Testis (tissue), 3 donors: ENCODE data around the gene DIO3. TPM values are rescaled to one million over a fixed set of nuclear protein-coding genes. Genes with fewer than 3 reads are reported as not detected.
A peak's percentile ranks its signal among the peaks of the same experiment; 100 is the strongest.

ENCODE experiments used
- DNase-seq: peaks from one replicate; pipeline ENCODE4 v3.0.0-alpha.2; 2019
- H3K27ac ChIP-seq, 2 donors: fragments of 200-600 bp; sonication (generic); one replicate each; pipeline ENCODE4 v1.5.1; 2019
- H3K27me3 ChIP-seq: fragments of 200-600 bp; sonication (generic); one replicate; pipeline ENCODE4 v1.5.1; 2019
- H3K36me3 ChIP-seq: fragments of 200-600 bp; sonication (generic); one replicate; pipeline ENCODE4 v1.5.1; 2017; ENCODE audit warnings: low read depth; ENCODE audit errors: missing control alignments
- H3K4me1 ChIP-seq: fragments of 200-600 bp; sonication (generic); one replicate; pipeline ENCODE4 v1.5.1; 2019
- H3K4me3 ChIP-seq, 2 donors: fragments of 200-600 bp; sonication (generic); one replicate each; pipeline ENCODE4 v1.5.1; 2017 to 2019
- H3K9me3 ChIP-seq: fragments of 200-600 bp; sonication (generic); one replicate; pipeline ENCODE4 v1.5.1; 2017
- POLR2A ChIP-seq: fragments of 450-650 bp; IDR thresholded peaks from one replicate; pipeline ENCODE4 v1.6.1; 2017; ENCODE audit warnings: antibody characterized with exemption, mild to moderate bottlenecking, moderate library complexity
- WGBS, 2 donors: methylation state at CpG; one replicate each; pipeline ENCODE4 v1.1.5; 2018; 5-methylcytosine and 5-hydroxymethylcytosine counted together
- intact Hi-C: fragments of 100-400 bp; cut with DNase I; formaldehyde crosslinking; loops from one replicate; pipeline ENCODE4 v1.15.1; 2023; ENCODE audit warnings: low total_unique reads
- polyA plus RNA-seq: library from polyadenylated mRNA; stranded (reverse); fragments of 350-450 nt; fragmentation: Illumina TruSeq; extraction: RNeasy Lipid Tissue Mini Kit (QIAGEN cat#74804); gene quantifications from one replicate; pipeline ENCODE4 v1.2.3, GENCODE V29; 2014; ENCODE audit warnings: low read depth, low replicate concordance; ENCODE audit not compliant: insufficient read depth
- total RNA-seq, 2 donors: library from RNA; depleted of rRNA; stranded (reverse); fragments of >200 nt; gene quantifications; one replicate each; pipeline ENCODE4 v1.2.3, GENCODE V29; 2016
- TF ChIP-seq, protein P1 (sequence below), 3 experiments: fragments of 450-650 bp in 2 of 3; fragments of 200-600 bp in 1 of 3; sonication (generic) in 1 of 3; IDR thresholded peaks; one replicate each; pipeline ENCODE4 v1.5.1; 2016 to 2019; ENCODE audit warnings: antibody characterized with exemption in 3 of 3, mild to moderate bottlenecking in 2 of 3, moderate library complexity in 1 of 3

Gene DIO3
- total and polyA plus RNA-seq, 3 donors from 2014 or later, result 2.3 to 4.6 (median 2.4) TPM

- intact Hi-C loops, result no loop called here
- TF ChIP-seq POLR2A, result no peak
- TF ChIP-seq, protein P1, sequence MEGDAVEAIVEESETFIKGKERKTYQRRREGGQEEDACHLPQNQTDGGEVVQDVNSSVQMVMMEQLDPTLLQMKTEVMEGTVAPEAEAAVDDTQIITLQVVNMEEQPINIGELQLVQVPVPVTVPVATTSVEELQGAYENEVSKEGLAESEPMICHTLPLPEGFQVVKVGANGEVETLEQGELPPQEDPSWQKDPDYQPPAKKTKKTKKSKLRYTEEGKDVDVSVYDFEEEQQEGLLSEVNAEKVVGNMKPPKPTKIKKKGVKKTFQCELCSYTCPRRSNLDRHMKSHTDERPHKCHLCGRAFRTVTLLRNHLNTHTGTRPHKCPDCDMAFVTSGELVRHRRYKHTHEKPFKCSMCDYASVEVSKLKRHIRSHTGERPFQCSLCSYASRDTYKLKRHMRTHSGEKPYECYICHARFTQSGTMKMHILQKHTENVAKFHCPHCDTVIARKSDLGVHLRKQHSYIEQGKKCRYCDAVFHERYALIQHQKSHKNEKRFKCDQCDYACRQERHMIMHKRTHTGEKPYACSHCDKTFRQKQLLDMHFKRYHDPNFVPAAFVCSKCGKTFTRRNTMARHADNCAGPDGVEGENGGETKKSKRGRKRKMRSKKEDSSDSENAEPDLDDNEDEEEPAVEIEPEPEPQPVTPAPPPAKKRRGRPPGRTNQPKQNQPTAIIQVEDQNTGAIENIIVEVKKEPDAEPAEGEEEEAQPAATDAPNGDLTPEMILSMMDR (IDR thresholded peaks at IDR 0.05), result no peak
- no peaks in the 10 kb centered on the region for H3K27me3 ChIP-seq
- H3K36me3 ChIP-seq, result no peaks in the 10 kb centered on the region
- no peak overlapping the region for H3K27ac ChIP-seq
- no peaks in the 10 kb centered on the region for H3K9me3 ChIP-seq
- WGBS, 2 donors, result 91 to 98% methylated on average over 8 to 9 of the region's 9 CpGs
- no peak overlapping the region for H3K4me3 ChIP-seq
- H3K4me1 ChIP-seq, result no peaks in the 10 kb centered on the region
- peak; percentile 5 for DNase-seq
Measured at GRCh38 chr14:101598571-101599233, 37.4 kb downstream of the DIO3 start.

GRCh38 chr14:101599234-101599885 lies 38.1 kb downstream of the DIO3 start:
- TF ChIP-seq, protein P1 (IDR thresholded peaks at IDR 0.05), result no peak
- TF ChIP-seq POLR2A, result no peak
- Histone ChIP-seq H3K36me3 (no peaks in the 10 kb centered on the region), H3K9me3 (no peaks in the 10 kb centered on the region), H3K27ac (no peak overlapping the region), H3K27me3 (no peaks in the 10 kb centered on the region), H3K4me1 (no peaks in the 10 kb centered on the region), H3K4me3 (no peak overlapping the region)
- no peak for DNase-seq
- intact Hi-C loops, result no loop called here
- WGBS, 2 donors, result 92 to 99% methylated on average over 10 to 13 of the region's 13 CpGs

GRCh38 chr14:101600336-101600890 lies 39.1 kb downstream of the DIO3 start:
- H3K4me1 ChIP-seq, result no peaks in the 10 kb centered on the region
- no peak overlapping the region for H3K27ac ChIP-seq
- intact Hi-C loops, result no loop called here
- no peaks in the 10 kb centered on the region for H3K9me3 ChIP-seq
- H3K36me3 ChIP-seq, result no peaks in the 10 kb centered on the region
- TF ChIP-seq POLR2A, result no peak
- TF ChIP-seq, protein P1 (IDR thresholded peaks at IDR 0.05), result no peak
- WGBS, 2 donors, result 76 to 90% methylated on average over 2 to 7 of the region's 7 CpGs
- no peak for DNase-seq
- no peak overlapping the region for H3K4me3 ChIP-seq
- H3K27me3 ChIP-seq, result no peaks in the 10 kb centered on the region

- no peaks in the 10 kb centered on the region for H3K4me1 ChIP-seq
- H3K27ac ChIP-seq, result no peak overlapping the region
- H3K9me3 ChIP-seq, result no peaks in the 10 kb centered on the region
- DNase-seq, result peak; percentile 8
- no peaks in the 10 kb centered on the region for H3K36me3 ChIP-seq
- TF ChIP-seq, protein P1 (IDR thresholded peaks at IDR 0.05), result no peak
- TF ChIP-seq POLR2A, result no peak
- H3K4me3 ChIP-seq, result no peak overlapping the region
- intact Hi-C loops, result no loop called here
- 87 to 100% methylated on average over 3 to 12 of the region's 12 CpGs for WGBS, 2 donors
- no peaks in the 10 kb centered on the region for H3K27me3 ChIP-seq
Measured at GRCh38 chr14:101600891-101601605, 39.8 kb downstream of the DIO3 start.
